GM21367 (cell line): Measurements from ENCODE around the gene CFAP74.

Source experiments
- ATAC-seq: cut with Tn5 transposase; IDR thresholded peaks from one replicate; pipeline ENCODE4 v1.9.1; 2021; ENCODE audit not compliant: unreplicated experiment

CFAP74 gene

DNA sequence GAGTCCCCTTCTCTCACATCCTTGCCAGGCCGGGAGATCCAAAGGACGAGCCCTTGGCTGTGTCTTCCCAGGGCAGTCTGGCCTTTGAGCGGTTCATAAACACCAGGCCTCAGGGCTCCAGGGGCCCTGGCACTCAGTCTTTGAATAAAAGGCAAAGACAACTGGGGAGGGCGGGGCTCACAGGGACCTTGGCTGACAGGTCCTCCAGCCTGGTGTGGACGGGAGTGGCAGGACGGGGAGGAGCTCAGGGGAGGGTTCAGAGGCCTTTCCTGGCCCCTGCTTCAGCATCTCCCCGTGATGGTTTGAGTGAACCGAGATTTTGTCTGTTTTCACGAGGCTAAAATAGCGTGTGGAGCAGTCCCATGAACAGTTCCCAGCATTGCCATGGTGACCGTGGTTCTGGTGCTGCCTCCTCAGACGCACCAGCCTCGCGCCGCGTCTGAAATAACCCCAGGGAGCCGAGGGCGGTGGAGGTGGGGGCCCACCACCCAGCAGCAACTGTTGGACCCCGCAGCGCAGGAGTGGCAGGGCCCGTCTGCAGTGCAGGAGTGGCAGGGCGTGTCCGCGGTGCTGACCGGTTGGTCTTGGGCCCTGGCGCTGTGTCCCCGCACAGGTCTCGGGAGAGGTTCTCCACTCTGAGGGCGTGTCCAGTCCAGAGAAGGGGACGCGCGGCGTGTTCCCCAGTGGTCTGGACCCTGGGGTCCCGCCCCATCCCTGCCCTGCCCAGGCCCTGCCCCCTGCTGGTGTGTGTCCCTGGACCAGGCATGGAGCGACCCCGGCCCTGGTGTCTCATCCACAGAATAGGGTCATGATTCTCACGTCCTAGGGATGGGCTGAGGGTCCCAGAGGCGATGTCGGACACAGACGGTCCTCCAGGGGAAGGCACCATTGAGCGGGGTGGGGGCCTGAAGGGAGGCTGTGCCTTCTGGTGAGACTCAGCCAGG lies 39.5 kb upstream of the CFAP74 start:
- ATAC-seq = no peak

GRCh38 chr1:2041887-2042286 lies 38.3 kb upstream of the CFAP74 start:
- ATAC-seq = no peak

GRCh38 chr1:2041305-2041704 lies 37.7 kb upstream of the CFAP74 start:
- no peak for ATAC-seq

GRCh38 chr1:2039251-2039650 lies 35.7 kb upstream of the CFAP74 start:
- ATAC-seq = no peak

GRCh38 chr1:2038229-2038628 lies 34.6 kb upstream of the CFAP74 start:
- no peak for ATAC-seq

GRCh38 chr1:2037314-2037979 lies 33.9 kb upstream of the CFAP74 start:
- no peak for ATAC-seq

DNA sequence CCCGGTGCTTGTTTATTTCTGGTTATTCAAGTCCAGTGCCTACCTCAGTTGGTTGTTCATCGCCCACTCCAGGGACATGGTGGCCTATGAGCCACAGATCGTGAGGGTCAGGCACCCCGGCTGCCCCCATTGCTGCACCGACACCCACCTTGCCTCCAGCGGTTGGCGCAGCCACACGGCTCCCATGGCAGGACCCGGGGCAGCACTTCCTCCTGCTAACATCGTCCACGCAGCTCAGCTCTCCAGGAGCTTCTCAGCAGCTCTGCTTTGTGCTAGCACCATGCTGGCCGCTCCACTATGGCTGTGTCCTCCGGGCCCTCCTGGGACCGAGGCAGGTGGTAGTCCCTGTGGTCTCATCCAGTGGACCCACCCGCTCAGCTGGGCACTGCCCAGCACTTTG lies 32.7 kb upstream of the CFAP74 start:
- no peak for ATAC-seq

DNA sequence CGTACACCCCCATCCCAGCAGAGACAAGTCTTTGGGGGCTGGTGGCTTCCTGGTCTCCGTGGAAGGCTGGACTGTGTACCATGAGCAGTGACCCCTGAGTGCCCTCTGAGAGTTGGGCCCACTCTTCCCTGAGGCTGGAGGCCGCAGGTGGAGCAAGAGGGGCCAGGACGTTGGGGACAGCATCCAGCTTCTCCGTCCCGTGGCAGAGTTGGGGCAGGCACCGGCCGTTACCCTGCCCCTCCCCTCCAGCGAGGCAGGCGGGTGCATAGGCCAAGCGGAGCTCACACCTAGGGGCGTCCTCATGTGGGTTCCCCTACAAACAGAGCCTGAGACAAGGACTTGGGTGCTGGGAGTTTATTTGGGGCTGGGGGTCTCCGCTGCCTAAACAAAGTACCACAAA lies 29.6 kb upstream of the CFAP74 start:
- no peak for ATAC-seq

- no peak for ATAC-seq
Measured at GRCh38 chr1:2032737-2033136, 29.2 kb upstream of the CFAP74 start.

GRCh38 chr1:2031546-2032540 lies 28.3 kb upstream of the CFAP74 start:
- ATAC-seq = no peak

GRCh38 chr1:2030076-2030871 lies 26.7 kb upstream of the CFAP74 start:
- no peak for ATAC-seq

- no peak for ATAC-seq
Measured at GRCh38 chr1:2029561-2029960, 26.0 kb upstream of the CFAP74 start.

- ATAC-seq = no peak
Measured at GRCh38 chr1:2028870-2029560, 25.4 kb upstream of the CFAP74 start.

- no peak for ATAC-seq
Measured at GRCh38 chr1:2027961-2028583, 24.5 kb upstream of the CFAP74 start.

GRCh38 chr1:2025491-2025981 lies 21.9 kb upstream of the CFAP74 start:
- no peak for ATAC-seq

GRCh38 chr1:2024887-2025286 lies 21.3 kb upstream of the CFAP74 start:
- ATAC-seq = no peak

GRCh38 chr1:2024451-2024850 lies 20.9 kb upstream of the CFAP74 start:
- no peak for ATAC-seq

DNA sequence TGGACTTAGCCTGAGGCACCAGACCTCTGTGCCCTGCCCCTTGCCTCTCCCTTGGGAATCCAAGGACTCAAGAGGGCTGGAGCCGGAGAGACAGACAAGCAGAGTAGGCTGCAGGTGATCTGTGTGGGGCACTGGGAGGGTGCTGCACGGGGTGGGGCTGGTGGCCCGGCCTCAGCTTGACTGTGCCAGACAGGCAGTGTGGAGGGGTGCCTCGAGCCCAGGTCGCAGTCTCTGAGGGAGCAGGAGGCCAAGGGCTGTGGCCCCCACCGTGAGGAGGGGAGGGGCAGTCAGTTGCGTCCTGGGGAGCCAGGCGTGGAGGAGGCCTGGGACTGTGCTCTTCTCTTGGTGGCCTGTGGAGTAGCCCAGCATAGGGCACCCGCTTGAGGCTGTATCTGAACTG lies 19.6 kb upstream of the CFAP74 start:
- ATAC-seq = no peak
